HG03457 (cell line): ENCODE data around the gene NID1.
"Not testable (repeated sequence)": the region's sequence is repeated elsewhere in the genome, so short reads cannot be mapped to it uniquely, and the experiment has no call there.

ENCODE experiments used
- ATAC-seq: cut with Tn5 transposase; IDR thresholded peaks from one replicate; pipeline ENCODE4 v1.9.1; 2021; ENCODE audit warnings: moderate number of reproducible peaks; ENCODE audit not compliant: unreplicated experiment

The NID1 gene

DNA sequence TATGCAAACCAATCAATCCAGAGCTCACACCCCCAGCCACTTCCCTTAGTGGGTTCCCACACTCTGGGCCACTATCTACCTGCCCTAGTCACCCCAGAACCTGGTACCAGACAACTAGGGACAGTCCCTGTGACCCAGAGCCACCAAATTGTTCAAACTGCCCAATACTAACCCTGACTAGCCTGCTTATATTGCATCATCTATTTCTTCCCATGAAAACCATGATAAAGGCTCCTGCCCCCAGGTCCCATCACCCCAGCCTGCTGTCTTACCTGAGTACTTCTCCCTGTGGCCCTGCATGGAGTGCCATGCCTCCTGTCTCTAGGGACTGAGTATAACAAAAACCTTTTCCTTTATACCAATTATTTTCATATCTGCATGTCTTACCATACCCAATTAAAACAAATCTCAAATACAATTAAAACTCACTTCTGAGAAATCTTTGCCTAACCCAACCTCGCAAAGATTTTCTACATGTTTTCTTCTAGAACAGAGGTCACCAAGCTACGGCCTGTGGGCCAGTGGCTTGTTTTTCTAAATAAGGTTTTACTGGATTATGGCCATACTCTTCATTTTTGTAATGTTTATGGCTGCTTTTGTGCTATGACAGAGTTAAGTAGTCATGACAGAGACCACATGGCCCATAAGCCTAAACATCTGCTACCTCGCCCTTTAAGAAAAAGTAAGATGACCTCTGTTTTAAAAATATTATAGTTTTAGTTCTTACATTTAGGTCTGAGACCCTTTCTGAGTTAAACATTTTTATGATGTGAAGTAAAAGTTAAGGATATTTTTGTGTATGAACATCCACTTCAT is 31.0 kb upstream of the NID1 start:
- no peak for ATAC-seq

DNA sequence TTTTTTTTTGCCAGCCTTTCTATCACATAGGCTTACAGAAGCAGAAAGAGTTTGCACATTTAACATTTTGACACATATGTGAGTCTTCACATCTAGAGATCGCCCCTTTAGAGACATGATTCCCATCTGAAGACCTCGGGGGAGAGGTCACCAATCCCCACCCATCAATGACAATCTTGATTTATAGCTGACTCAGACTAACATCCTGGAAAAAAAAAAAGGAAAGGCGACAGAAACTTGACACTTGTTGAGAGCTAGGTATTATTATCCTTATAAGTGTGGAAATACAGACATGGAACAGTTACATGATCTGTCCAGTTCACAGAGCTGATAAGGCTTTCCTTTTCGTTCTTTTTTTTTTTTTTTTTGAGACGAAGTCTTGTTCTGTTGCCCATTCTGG is 28.0 kb upstream of the NID1 start:
- no peak for ATAC-seq

DNA sequence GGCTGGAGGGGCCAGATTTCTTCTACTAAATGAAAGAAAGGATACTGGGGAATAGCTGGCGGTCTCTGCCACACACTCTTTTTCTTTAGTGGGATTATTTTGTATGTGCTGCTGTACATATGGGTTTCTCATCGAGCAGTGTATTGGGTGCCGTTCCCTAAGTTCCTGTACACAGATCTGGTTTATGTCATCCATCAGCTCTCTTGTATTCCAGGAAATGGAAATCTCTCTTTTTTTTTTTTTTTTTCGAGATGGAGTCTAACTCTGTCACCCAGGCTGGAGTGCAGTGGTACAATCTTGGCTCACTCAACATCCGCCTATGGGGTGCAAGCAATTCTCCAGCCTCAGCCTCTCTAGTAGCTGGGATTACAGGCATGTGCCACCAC is 27.0 kb upstream of the NID1 start:
- ATAC-seq, result no peak

DNA sequence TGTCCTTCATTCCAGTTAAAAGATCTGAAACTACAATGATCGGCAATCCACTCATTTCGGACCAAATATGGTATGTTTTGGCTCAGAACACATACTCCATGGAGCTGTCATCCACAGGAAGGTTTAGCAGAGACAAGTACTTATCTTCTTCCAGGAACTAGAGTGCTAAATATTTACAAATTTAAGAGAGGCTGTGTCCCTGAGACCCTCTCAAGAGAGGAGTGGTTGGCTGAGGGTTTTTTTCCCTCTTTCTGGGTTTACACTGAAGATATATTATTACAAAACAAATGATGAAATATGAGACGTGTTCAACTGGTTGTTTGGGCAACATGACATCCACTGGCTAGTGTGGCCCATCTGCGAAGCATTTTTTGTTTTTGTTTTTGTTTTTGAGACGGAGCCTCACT is 25.9 kb upstream of the NID1 start:
- no peak for ATAC-seq

DNA sequence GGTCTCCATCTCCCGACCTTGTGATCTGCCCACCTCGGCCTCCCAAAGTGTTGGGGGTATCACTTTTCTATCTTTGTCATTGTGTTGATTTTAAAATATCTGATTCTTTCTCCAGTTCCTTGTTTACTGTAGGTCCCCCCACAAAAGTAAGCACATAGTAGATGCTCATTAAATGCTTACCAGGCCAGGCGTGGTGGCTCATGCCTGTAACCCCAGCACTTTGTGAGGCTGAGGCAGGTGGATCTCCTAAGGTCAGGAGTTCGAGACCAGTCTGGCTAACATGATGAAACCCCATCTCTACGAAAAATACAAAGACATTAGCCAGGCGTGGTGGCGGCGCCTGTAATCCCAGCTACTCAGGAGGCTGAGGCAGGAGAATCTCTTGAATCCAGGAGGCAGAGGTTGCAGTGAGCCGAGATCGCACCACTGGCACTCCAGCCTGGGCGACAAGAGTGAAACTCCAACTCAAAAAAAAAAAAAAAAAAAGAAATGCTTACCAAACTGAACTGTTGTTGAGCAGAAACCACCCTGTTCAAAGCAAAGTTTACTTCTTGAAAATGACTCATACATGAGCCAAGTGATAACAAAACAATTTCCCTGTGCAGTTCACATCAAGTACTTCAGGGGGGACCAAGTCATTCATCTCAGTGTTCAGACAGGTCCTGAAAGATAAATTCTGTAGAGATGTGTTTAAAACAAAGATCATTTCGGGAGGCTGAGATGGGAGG is 24.3 kb upstream of the NID1 start:
- ATAC-seq, result no peak

DNA sequence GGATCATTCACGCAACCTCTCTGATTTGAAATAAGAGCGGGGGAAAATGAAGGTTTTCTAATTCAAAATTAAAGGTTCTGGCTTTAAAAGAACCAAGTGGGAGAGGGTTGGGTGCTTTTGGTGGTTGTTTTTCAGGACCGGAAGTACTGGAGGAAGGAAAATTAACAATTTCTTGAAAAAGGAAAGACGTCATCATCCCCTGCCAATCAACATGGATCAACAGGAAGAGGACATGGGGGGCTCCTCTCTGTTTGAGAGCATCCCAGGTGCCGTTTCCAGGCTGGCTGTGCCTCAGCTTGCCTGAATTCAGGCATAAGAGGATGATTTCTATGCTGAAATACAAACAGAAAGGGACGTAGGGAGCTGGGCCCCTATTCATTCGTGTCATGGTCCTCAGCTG is 21.6 kb upstream of the NID1 start:
- no peak for ATAC-seq

DNA sequence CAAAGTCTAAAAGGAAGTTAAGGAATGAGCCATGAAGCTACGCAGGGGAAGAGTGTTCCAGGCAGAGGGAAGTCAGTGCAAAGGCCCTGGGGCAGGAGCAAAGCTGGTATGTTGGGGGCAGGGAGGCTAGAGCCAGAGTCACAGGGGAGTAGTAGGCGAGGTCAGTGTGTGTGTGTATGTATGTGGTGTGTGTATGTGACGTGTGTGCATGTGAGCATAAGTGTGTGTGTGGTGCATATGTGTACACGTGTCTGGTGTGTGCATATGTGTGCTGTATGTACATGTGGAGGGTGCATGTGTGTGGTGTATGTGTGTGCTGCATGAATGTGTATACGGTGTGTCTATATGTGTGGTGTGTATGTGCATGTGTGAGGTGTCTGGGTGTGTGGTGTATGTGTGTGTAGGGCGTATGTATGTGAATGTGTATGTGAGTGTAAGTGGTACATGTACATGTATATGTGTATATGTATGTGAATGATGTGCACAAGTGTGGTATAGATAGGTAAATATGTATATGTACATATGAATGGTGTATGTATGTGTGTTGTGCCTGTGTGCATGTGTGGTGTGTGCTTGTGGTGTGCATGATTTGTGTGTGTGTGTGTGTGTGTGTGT is 20.8 kb upstream of the NID1 start:
- no peak for ATAC-seq

DNA sequence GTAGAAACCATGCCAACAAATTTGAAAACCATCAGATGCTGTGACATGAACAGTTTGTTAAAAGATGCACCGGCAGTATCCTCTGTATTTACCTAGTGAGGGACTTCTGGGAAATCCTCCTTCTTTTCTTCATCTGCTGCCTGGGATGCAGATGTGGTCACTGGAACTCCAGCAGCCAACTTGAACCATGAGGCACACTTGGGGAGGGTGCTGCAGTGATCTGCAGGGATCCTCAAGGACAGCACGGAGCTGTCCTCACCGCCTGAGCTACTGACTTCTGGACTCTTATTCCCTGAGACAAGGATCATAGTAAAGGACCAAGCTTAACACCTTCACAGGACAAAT is 19.5 kb upstream of the NID1 start:
- ATAC-seq, result no peak

DNA sequence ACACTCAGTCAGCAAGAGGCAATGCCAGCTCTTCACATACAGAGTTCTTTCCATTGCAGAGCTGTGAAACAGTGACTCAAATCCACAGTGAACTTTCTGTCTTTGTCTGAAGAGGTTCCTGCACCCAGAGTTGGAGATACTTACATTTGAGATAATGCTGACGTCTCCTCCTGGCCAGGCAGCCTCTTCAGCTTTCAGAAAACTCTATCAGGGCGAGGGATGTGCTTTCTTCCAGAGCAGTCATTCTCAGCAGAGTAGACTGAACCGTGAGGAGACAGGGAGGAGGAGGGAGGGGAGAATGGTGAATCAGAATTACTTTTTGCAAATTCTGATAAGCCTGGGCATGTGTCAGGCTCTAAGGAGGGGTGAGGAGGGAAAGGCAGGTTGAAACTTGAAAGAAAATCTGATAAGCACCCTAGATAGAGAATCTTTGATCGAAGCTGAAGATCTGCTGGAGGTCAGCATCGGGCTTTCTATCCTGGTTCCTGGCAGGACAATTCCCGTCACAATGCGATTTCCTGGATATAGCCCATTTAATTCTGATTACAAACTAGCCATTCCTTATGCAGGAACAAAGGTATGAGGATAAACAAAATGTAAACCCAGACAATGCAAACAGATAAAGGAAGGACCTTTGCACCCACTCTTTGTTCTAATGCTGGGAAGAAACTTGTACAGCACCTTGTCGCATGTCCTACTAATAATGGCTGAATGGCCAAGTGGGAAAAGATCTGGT is 18.9 kb upstream of the NID1 start:
- no peak for ATAC-seq

DNA sequence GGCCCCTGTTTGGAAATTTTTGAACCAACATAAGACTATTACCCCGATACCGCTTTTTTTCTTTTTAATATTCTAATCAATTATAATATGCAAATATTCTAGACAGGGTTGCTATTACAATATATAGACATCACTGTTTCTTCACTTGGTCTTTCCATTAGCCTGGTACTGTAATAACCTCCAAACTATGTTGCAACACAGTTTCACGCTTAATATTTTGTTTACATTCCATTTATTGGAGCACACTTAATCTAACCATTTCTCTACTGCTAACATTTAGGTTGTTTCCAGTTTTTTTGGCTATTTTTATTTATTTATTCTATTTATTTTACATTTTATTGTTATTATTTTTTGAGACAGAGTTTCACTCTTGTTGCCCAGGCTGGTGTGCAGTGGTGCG is 17.6 kb upstream of the NID1 start:
- ATAC-seq, result no peak

DNA sequence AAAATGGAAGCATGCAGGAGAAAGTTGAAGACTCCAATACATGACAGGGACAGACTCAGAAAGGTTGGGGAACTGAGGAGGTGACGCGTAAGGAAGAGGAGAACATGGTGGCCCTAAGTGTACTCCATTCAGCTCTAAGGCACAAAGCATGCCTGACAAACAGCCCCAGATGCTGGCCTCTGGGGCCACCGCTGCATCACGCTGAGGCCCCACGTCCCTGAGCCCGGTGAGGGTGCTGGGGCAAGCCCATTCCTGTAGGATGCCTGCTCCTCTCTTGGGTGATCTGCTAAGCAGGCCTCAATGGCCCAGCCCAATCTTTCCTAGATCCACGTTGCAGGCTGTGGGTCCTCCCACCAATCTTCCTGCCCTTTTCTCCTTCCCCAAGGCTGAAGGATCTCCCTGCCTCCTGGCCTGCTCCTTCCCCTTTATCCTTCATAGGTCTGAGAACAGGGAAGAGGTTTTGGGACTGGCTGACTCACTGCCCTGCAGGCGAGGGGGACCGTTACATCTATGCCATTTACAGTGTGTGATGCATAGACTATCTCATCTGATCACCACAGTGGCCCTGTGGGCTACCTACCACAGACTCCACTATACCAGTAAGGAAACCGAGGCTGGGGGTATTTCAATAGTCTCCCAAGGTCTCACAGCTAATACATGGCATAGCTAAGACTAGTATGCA is 16.8 kb upstream of the NID1 start:
- ATAC-seq, result no peak

DNA sequence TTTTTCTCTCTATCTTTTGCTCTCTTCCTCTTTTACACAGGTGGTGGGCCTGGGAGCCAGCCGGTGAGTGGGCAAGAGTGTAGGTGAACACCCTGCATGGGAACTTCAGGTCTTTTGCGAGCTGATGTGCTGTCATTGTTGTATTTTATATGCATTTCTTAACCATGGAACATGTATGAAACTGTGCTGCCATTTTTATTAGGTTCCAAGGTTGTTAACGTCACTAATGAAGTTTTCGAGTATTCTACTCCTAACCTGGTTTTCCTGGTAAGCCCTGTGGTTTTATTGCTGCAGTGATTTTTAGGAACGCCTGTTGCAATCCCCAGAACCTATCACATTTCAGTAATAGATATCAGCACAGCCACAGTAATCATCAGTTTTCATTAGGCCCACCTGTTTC is 14.8 kb upstream of the NID1 start:
- no peak for ATAC-seq

DNA sequence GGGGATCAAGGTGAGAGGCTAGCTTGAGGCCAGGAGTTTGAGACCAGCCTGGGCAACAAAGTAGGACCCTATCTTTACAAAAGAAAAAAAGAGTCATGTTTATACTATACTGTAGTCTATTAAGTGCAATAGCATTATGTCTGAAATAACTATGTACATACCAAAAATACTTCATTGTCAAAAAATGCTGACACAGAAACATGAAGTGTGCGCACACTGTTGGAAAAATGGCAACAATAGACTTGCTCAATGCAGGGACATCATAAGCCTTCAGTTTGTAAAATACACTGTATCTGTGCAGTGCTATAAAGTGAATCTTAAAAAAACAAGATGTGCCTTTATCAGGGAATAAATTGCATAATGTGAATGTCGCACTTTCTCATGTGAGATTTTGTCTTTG is 14.1 kb upstream of the NID1 start:
- ATAC-seq, result no peak

DNA sequence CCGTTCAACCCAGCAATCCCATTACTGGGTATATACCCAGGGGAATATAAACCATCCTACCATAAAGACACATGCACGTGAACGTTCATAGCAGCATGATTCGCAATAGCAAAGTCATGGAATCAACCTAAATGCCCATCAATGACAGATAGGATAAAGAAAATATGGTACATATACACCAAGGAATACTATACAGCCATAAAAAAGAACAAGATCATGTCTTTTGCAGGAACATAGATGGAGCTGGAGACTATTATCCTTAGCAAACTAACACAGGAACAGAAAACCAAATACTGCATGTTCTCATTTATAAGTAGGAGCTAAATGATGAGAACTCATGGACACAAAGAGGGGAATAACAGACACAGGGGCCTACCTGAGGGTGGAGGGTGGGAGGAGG is 13.2 kb upstream of the NID1 start:
- ATAC-seq, result not testable (repeated sequence)

DNA sequence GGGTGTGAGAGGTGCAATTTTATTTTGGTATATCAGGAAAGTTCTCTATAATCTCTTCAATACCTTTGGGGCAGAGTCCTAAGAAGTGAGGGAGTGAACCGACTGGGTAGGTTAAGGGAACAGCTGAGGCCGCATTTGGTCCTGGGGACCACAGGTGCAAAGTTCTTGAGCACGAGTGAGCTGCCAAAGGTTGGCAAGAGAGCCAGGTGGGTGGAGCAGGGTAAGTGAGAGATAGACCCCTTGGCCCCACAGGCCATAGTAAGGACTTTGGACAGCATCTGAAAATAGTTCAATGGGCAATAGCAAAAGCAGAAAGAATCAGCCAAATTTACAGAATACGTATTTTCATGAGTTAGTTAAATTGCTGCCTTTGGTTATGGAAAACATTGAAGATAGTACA is 11.0 kb upstream of the NID1 start:
- ATAC-seq, result no peak

DNA sequence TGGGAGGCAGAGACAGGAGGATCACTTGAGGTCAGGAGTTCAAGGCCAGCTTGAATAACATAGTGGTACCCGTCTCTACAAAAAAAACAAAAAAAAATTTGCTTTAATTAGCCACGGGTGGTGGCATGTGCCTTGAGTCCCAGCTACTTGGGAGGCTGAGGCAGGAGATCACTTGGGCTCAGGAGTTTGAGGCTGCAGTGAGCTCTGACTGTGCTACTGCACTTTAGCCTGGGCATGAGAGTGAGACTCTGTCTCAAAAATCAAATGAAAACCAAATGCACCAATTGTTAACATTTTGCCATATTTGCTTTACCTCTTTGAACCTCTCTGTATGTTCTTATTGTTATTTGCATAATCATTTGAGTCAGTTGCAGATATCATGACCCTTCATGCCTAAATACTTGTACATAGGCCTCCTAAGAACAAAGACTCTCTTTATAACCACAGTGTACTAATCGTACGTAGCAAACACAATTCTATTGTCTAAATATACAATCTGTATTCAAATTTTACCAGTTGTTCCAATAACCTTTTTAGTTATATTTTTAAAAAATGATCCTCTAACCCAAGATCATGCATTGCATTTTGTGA is 8.5 kb upstream of the NID1 start:
- ATAC-seq, result no peak

DNA sequence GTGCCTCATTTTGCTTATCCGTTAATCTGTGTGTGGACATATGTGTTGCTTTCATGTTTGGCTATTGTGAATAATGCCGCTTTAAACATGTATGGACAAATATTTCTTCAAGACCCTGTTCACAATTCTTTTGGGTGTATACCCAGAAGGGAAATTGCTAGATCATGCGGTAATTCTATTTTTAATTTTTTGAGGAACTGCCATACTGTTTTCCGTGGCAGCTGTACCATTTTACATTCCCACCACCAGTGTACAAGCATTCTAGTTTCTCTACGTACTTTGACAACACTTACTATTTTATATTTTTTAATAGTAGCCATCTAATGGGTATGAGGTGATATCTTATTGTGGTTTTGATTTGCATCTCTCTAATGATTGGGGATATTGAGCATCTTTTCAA is 7.1 kb upstream of the NID1 start:
- no peak for ATAC-seq

DNA sequence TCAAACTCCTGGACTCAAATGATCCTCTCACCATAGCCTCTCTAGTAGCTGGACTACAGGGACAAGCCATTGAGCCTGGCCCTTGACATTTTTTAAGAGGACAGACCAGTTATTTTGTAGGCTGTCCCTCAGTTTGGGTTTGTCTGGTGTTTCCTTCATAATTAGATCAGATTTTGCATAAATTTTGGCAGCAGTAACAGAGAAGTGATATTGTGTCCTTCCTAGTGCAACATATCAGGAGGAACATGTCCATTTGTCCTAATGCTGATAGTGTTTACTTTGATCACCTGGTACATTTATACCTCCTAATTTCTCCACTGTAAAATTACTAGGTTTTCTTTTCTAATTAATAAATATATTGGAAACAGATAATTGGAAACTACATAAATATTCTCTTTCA is 5.9 kb upstream of the NID1 start:
- no peak for ATAC-seq

DNA sequence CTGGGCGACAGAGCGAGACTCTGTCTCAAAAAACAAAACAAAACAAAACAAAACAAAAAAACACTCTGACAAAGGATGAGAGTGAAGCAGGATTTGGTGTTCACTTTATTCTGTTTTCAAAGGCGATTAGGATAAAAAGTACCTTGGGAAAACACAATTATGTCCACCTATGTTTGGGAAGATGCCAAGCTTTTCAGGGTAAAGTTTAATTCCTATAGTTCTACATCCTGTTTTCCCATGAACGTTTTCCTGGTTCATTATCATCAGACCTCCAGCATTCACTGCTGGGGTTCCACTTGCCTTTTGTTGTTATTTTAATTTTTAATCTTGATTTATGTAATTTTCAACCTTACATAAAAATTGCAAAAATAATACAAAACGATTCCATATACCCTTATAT is 4.9 kb upstream of the NID1 start:
- no peak for ATAC-seq

DNA sequence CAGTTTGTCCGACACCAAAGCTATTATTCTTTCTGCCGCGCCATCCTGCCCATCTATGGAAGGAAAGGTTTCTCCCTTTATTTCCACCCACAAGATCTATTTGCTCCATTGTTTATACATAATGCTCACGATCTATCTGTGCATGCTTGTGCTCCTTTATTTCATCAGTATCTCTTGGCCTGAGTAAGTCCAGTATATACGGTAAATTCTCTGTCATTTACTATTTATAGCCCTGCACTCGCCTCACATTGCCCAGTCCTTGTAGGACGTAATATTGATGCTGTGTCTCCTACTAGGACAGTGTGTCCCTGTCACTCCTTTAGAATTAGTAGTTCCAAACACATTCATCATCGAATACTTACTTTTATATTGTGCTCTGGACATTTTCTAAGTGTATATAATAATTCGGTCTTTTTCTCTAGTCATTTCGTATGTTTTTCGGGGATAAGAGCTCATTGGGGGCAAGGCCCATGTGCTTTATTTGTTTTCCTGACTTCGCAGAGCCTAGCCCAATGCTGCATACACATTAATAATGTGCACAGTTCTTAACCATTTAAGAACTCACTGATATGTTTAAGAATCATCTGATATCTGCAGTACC is 3.1 kb upstream of the NID1 start:
- ATAC-seq, result no peak
